PFSK-1 (cell line): ENCODE results near the gene NEURL2.

Source experiments
- FOXP2 ChIP-seq: optimal IDR thresholded peaks from 2 replicates; pipeline ENCODE3; 2011; ENCODE audit warnings: borderline replicate concordance, control low read depth, inconsistent platforms; ENCODE audit not compliant: insufficient read depth; ENCODE audit errors: extremely low read length, extremely low read depth
- POLR2AphosphoS5 ChIP-seq: IDR thresholded peaks from 2 replicates; pipeline ENCODE4 v1.6.1; 2012; ENCODE audit warnings: low read depth, mild to moderate bottlenecking, control low read depth, low read length, moderate library complexity
- REST ChIP-seq, 2 experiments: IDR thresholded peaks; 2 replicates each; pipeline versions ENCODE4 v1.6.1 to v1.8.0; 2011 to 2012; ENCODE audit warnings: low read depth in 2 of 2, low read length in 2 of 2, control low read depth in 1 of 2, inconsistent platforms in 1 of 2, mild to moderate bottlenecking in 1 of 2, moderate library complexity in 1 of 2; ENCODE audit not compliant: insufficient read depth in 1 of 2
- SIN3A ChIP-seq: IDR thresholded peaks from 2 replicates; pipeline ENCODE4 v1.6.1; 2012; ENCODE audit warnings: mild to moderate bottlenecking, low read length, moderate library complexity, borderline replicate concordance; ENCODE audit not compliant: insufficient read depth
- TAF1 ChIP-seq: IDR thresholded peaks from 2 replicates; pipeline ENCODE4 v1.6.1; 2012; ENCODE audit warnings: low read length, control low read depth, borderline replicate concordance; ENCODE audit not compliant: insufficient read depth

The NEURL2 gene

GRCh38 chr20:45872626-45873025, 18.4 kb downstream of the NEURL2 start:
- no peak for TF ChIP-seq POLR2AphosphoS5
- TF ChIP-seq SIN3A: no peak

- TF ChIP-seq POLR2AphosphoS5: no peak
- TF ChIP-seq TAF1: no peak
- TF ChIP-seq SIN3A: no peak
- TF ChIP-seq FOXP2: no peak
- TF ChIP-seq REST (IDR thresholded peaks at IDR 0.05; ENCODE audit: insufficient read depth in 1 of 2, low read depth in 2 of 2, low read length in 2 of 2): no peak
Measured at GRCh38 chr20:45867819-45868176, 23.2 kb downstream of the NEURL2 start.

- TF ChIP-seq FOXP2: no peak
- no peak for TF ChIP-seq REST (IDR thresholded peaks at IDR 0.05; ENCODE audit: insufficient read depth in 1 of 2, low read depth in 2 of 2, low read length in 2 of 2)
- no peak for TF ChIP-seq SIN3A
- TF ChIP-seq TAF1: no peak
- no peak for TF ChIP-seq POLR2AphosphoS5
Measured at GRCh38 chr20:45867136-45867818, 23.7 kb downstream of the NEURL2 start.

- TF ChIP-seq SIN3A (no peak), TAF1 (no peak), POLR2AphosphoS5 (no peak), FOXP2 (no peak), REST (IDR thresholded peaks at IDR 0.05; ENCODE audit: insufficient read depth in 1 of 2, low read depth in 2 of 2, low read length in 2 of 2) (no peak)
Measured at GRCh38 chr20:45866454-45866853, 24.6 kb downstream of the NEURL2 start.

GRCh38 chr20:45863543-45864470, 27.2 kb downstream of the NEURL2 start:
- TF ChIP-seq REST (IDR thresholded peaks at IDR 0.05; ENCODE audit: insufficient read depth in 1 of 2, low read depth in 2 of 2, low read length in 2 of 2) (no peak), POLR2AphosphoS5 (no peak), SIN3A (no peak), FOXP2 (no peak), TAF1 (no peak)
